Measurements from ENCODE around the gene UMOD.

The UMOD gene

DNA sequence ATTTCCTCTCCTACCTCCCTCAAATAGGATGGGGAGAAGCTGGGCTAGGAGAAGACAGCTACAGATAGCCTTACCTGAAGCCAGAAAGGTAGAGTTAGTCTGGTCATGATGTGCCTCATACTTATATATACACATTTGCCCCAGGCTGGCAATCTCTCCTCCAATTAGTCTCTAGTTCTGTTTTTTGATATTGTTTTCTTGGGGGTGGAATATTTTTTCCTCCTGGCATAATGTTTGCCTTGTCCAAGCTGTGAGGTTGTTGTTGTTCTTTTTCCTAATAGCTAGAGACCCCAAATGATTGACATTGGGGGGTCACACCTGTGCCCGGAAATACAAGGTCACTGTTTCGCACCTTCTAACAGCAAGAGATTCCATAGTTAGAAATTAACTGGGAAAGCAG lies at the start of gene UMOD:
Gene UMOD, minus strand, starts transcription at position 101 of the 400 bp plus-strand sequence. CDS start 1,978 bp downstream, outside the sequence.
- in situ Hi-C loops (cut with MboI; ENCODE audit: low sequenced_read_pairs): no loop called here

DNA sequence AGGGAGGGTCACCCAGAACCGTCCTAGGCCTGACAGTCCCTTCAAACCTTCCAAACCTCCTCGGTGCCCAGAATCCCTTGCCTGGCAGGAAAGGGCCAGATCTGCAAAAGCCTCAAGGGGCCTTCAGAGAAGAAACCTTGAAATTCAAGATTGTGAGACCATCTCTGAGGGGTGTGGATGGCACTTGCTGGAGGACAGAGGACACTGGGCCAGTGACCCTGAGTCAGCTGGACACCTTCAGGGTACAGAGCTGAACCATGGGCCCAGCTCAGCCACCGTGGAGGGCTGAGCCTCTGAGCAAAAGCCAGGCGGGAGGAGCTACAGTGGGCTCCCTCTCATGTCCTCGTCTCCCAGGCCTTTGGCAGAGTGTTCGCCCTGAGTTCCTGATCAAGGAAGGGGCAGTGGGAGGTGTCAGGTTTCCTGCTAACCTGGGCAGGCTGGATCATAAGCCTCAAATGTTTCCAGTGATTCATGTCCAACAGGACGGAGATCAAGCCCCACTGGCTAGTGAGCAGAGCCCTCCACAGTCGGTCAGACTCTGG lies 49.0 kb upstream of the UMOD start:
- in situ Hi-C loops (cut with MboI; ENCODE audit: low sequenced_read_pairs): no loop called here

DNA sequence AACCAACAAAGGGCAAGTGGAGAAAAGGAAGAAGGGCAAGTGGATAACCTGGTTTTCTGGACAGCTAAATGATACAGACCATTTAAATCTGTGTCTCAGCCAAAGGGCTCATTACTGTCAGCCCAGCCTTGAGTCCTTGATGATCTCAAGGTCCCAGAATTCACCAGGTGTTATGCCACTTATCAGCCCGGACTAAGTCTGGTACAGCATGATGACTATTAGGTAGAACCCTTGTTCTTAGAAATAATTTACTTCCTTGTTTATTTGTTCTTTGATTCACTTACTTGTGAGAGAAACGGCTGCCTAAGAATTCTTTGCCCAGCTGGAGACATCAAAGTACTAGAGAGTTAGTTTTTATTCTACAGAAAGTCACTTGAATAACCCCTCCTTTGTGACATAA lies 48.6 kb upstream of the UMOD start:
- in situ Hi-C loops (cut with MboI; ENCODE audit: low sequenced_read_pairs): no loop called here

DNA sequence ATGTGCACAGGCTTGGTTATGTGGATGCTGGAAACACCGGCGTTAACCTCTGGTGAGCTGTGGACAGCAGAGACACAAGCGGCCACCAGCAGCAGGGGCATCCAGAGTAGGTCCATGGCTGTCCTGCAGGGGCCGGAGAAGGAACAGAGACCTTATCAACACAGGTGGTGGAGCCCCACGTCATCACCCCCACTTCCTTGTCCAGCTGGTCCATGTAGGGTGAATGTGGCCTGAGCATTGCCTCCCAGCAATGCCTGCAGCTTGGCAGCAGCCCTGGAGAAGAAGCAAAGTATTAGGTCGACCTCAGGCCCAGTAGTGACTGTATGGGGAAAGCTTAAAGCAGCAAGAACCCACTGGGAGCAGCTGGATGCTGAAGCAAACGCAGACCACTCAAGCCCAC lies 46.7 kb upstream of the UMOD start:
- in situ Hi-C loops (cut with MboI; ENCODE audit: low sequenced_read_pairs): no loop called here

DNA sequence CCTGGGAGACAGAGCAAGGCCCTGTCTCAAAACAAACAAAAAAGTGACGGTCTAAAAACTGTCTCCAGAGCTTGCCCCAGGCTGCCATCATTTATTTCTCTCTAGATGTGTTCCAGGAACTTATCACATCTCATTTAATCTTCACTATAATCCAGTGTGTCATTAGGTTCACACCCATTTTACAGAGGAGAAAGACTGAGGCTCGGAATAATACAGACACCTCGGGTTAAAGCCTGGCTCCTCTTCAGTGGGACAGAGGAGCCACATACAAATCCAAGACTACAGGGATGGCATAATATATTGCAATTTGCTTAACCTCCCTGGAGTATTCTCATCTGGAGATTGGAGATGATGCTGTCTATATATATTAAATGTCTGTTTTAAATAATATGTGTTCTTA lies 46.1 kb upstream of the UMOD start:
- in situ Hi-C loops (cut with MboI; ENCODE audit: low sequenced_read_pairs): no loop called here

DNA sequence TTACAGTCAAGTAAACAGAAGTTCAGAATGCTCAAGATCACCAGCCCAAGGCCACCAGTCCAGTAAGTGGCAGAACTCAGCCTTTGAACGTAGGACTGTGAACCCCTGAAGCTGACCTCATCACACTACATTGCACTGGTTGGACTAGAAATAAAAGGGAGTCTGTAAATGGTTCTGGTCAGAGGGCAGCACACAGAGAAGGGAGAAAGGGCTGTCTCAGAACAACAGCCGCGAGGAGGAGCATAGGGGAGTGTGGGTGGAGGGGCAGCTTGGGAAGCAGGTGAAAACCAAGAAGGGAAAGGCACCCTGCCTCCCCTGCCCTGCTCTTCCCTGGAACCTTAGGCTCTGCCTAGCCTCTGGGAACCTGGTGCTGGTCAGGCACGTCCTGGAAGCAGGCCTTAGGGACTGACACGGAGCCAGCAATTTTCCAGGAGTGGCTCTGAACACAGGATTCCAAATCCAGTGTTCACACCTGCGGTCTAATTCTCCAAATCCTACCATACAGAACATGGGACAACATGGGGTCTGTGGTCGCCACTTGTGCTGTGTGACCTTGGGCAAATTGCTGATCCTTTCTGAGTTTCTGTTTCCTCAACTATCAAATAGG lies 45.1 kb upstream of the UMOD start:
- in situ Hi-C loops (cut with MboI; ENCODE audit: low sequenced_read_pairs): no loop called here

DNA sequence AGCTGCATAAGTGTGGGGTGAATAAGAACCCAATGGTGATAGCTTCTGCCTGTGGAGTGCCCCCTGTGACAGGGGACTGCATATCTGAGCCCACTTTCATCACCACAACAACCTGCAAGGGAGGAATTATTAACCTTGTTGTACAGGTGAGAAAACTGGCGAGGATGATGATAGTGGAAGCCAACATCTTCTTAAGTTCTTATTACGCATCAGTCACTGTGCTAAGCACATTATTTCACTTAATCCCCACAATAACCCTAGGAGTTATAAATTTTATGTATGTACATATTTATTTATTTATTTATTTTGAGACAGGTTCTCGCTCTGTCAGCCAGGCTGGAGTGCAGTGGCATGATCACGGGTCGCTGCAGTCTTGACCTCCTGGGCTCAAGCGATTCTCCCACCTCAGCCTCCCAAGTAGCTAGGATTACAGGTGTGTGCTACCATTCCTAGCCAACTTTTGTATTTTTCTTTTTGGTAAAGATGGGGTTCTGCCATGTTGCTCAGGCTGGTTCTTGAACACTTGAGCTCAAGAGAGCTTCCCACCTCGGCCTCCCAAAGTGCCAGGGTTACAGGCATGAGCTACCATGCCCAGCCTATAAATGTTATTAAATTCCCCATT lies 44.4 kb upstream of the UMOD start:
- in situ Hi-C loops (cut with MboI; ENCODE audit: low sequenced_read_pairs): no loop called here

DNA sequence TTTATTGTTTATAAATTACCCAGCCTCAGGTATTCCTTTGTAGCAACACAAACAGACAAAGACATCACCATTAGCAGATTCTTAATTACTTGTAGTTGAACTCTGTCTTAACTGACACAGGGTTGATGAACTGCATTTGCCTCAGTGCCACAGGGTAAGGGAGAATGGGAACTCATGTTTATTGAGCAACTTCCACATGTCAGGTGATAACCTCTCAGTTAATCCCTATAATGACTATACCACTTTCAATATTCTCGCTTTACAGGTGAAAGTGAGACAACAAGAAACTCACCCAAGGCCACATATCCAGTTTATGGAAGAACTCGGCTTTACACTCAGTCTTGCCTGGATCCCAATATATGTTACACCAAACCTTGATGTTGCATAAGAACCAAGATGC lies 43.4 kb upstream of the UMOD start:
- in situ Hi-C loops (cut with MboI; ENCODE audit: low sequenced_read_pairs): no loop called here

DNA sequence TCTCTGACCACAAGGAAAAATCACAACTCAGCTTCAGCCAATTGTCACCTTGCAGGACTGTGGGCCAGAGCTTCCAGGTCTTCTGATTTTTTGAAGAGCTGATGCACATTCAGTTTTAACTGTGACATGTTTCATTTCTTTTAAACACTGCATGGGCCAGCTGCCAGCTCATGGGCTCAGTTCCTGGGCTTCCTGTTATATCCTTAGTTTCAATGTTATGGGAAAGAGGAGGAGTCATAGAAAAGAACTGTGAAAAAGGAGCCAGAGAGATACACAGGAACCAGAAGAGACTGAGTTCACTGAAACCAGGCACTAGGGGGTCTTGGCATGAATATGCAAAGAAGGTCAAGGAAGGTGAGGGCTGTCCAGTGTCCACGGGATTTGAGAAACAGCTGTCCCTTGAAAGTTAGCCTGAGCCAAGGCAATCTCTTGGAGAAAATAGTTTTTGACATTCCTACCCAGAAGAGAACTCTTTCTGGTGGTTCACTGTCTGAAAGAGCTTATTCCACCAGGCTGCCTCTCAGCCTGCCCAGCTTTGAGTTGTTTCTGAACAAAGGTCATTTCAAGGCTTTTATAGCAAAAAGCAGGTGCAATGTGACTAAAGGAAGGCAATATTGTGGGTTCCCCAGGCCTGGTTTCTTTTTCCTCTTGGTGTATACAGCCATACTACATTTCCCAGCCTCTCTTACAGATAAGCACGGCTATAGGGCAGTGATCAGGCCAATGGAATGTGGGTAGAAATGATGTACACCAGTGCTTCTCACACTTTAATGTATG lies 41.5 kb upstream of the UMOD start:
- in situ Hi-C loops (cut with MboI; ENCODE audit: low sequenced_read_pairs): no loop called here

DNA sequence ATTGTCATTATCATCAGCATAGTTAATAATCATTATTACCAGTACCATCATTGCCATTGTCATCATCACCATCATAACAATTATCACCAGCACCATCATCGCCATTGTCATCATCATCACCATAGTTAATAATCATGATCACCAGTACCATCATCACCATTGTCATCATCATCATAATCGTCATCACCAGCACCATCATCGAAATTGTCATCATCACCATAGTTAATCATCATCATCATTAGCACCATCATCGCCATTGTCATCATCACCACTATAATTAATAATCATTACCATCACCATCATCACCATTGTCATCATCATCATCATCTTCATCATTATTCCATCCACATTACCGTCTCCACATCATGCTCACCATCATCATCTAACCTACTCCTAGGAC lies 38.5 kb upstream of the UMOD start:
- in situ Hi-C loops (cut with MboI; ENCODE audit: low sequenced_read_pairs): no loop called here

DNA sequence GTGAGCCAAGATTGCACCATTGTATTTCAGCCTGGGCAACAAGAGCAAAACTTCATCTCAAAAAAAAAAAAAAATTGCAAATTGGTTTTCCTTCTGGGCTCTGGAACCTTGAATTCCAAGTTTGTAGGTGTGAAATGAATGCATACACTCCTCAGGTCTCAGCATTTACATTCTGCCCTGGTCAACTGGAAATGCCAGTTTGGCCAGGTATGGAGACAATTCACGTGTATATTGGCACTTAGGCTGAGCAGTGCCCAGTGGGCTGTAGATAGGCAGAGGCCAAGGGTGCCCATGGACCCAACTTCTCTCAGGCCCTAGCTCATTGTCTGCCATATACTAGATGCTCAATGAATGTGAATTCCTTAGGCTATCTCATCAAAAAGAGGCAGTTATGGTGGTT lies 36.3 kb upstream of the UMOD start:
- in situ Hi-C loops (cut with MboI; ENCODE audit: low sequenced_read_pairs): loop anchor here (10.0 kb wide), 1 partner anchor 484 kb away; no protein-coding TSS in a partner anchor

DNA sequence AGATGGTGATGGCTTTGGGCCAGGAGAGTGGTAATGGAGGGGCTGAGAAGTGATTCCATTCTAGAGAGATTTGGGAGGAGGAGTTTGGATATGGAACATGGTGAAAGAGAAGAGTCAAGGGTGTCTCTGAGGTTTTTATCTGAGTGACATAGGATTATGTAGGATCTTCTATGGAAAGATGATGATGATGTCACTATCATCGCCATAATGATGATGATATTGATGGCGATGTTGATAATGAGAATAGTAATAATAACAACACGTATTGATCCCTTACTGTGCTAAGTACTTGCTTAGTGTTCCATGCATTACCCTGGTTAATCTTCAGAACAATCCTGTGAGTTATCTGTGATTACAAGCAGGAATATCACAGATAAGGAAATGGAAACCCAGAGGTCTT lies 35.5 kb upstream of the UMOD start:
- in situ Hi-C loops (cut with MboI; ENCODE audit: low sequenced_read_pairs): loop anchor here (10.0 kb wide), 1 partner anchor 483 kb away; no protein-coding TSS in a partner anchor

DNA sequence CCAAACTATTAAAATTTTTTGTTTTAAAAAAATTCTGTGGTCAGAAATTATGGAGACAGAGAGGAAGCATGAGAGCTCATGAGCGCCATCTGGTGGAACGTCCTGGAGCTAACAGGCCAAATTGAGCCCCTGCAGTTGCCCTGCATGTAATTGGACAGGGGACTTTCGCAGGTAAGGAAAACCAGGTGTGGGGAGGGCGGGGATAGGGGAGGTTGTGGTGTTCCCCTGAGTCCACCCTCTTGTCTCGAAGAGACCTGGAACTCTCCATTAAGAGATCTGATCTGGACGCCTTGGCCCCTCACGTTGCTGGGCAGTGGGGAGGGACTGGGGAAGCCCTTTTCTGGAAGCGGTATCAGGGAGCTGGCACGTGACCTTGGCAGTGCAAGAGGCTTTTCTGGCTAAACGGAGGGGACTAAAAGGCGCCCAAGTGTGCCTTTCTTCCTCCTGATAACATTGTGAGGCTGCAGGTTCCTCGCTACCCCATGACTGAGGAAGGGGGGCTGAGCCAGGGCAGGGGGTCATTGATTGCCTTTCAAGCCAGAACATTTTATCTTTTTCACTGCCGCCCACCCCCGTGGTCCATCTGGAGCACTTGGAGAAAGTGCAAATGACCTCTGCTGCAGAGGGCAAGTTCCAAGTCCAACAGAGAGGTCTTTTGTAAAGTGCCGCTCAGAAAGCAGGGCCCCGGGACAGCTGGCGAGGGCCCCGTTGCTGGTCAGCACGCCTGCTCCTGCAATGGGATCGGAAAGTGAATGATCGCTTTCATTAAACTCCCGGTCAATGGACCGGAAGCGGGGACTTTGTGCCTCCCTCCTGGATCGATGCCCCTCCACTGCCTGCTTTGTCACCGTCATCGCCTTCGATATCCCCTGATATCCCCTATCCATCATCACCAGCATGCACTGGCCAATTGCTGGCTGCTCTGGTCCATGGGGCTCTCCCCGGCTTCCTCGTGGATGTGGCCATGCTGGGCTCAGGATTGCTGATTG lies 33.6 kb upstream of the UMOD start:
- in situ Hi-C loops (cut with MboI; ENCODE audit: low sequenced_read_pairs): loop anchor here (10.0 kb wide), 1 partner anchor 481 kb away; no protein-coding TSS in a partner anchor

DNA sequence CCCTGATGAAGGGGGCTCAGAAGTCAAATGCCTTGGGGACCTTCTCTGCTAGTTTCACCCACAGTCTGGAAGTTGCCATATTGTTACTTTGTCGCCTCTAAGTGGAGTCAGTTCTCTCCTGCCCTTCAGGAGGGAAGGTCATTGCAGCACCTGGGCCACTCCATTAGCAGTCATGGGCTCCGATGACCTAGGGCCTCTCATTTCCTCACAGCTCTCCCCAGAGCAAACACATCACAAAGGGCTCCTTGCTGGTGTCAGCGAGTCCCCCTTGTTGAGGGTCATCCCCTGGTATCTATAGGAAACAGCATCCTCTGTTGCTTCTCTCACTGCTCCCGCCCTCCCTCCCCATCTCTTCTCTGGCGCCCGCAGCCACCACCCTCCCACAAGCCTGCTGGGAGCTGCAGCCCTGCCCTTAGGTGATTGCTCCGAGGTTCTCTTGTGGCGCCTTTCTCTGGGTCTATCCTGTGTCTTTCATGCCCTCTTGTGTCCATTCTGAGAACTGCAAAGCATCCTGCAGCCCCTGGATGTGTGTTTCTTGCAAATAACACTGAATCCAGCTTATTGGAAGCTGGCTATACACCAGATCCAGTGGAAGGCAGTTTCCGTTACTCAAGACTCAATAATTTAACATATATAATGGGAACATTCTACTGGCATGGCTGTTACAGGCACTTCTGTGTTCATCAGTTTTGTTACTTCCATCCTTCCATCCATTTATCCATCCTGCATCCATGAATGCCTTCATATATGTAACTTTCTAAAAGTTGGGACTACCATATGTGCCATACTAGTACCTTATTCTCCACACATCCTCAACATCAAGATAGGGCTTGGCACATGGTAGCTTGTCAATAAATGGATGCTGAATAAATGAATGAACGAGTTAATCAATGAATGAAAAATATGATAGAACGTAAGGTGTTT lies 30.9 kb upstream of the UMOD start:
- in situ Hi-C loops (cut with MboI; ENCODE audit: low sequenced_read_pairs): loop anchor here (10.0 kb wide), 1 partner anchor 479 kb away; no protein-coding TSS in a partner anchor

DNA sequence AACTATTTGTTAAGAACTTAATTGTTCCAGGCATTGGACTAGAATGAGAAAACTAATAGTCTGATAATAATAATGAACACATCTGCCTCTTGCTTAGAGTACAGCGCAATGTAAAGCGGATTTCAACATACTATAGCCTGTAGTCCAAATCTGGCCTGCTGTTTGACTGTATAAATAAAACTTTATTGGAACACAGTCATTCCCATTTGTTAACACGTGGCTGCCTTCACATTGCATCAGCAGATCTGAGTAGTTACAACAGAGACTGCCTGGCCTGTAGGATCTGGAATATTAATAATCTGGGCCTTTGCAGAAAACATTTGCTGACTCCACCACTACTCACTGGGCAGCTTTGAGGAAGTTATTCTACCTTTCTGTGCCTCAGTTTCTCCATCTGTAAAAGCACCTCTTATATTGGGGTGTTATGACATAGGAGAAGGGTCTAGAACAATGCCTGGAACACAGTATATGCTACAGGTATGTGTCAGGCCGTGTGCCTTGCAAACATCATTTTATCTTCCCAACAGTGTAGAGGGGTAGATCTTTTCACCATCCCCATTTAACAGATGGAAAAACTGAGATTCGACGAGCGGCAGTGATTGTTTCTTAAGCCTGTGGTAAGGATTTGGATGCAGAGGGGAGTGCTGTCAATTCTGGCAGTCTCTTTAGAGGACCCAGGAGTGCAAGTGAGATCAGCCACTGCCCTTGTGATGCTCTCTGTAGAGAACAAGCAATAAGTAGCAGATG lies 29.9 kb upstream of the UMOD start:
- in situ Hi-C loops (cut with MboI; ENCODE audit: low sequenced_read_pairs): loop anchor here (10.0 kb wide), 1 partner anchor 478 kb away; no protein-coding TSS in a partner anchor

DNA sequence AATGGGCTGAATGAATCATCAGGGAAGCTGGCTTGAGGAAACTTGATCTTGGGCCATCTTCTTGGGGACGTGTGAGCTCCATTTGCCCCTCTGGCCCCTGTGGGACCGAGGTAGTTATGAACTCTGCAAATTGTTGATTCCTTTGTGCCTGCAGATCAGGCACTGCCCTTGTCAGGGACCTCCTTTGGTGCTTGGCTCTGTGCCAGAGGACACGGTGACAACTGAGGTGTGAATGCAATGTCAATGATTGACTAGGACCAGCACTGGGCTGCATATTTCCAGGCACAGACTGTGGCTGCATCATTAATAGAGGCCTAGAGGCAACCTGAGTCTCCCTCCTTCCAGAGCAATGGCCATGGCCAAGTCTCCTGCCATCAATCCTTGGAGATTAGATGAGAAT lies 28.3 kb upstream of the UMOD start:
- in situ Hi-C loops (cut with MboI; ENCODE audit: low sequenced_read_pairs): loop anchor here (10.0 kb wide), 1 partner anchor 476 kb away; no protein-coding TSS in a partner anchor

DNA sequence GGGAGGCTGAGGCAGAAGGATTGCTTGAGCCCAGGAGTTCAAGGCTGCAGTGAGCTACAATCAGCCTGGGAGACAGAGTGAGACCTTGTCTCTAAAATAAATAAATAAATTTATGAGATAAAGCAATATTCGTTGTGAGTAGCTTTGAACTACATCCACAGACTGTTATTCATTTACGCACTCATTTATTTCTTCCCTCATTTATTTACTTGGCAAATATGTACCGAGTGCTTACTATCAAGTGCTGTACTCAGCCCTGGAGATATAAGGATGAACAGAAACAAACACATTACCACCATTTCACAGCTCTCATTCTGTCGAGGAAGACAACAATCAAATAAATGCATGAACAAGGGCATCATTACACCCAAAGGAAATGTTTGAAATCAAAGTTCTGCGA lies 24.7 kb upstream of the UMOD start:
- in situ Hi-C loops (cut with MboI; ENCODE audit: low sequenced_read_pairs): no loop called here

DNA sequence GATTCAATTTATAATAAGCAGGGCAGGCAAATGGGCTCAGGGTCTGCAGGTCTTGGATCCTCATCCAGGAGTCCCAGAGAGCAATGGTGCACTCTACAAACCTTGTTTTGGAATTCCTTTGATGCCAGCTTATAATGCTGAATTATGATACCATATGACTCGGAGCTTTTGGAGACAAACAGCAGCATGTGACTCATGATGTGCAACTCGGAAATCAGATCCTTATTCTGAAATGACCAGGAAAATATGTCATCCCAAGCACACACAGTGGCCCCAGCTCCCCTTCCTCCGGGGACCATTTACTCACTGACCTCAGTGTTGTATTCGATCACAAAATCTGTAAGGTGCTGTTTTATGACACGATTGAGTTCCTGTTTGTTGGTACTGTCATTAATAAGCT lies 20.2 kb upstream of the UMOD start:
- in situ Hi-C loops (cut with MboI; ENCODE audit: low sequenced_read_pairs): no loop called here
